Non-pigmented ciliary epithelial cell (primary cell): ENCODE results near the gene CNTN5.

Experiments
- DNase-seq: peaks from one replicate; pipeline ENCODE4 v3.0.0-alpha.2; 2010; ENCODE audit warnings: low read depth

Gene CNTN5

GRCh38 chr11:99630629-99631028 is 609.9 kb downstream of the CNTN5 start:
- no peak for DNase-seq

- DNase-seq, result no peak
These were observed 610.9 kb downstream of the CNTN5 start for GRCh38 chr11:99631618-99632017.

GRCh38 chr11:99632969-99633368 is 612.2 kb downstream of the CNTN5 start:
- no peak for DNase-seq

GRCh38 chr11:99634581-99634980 is 613.8 kb downstream of the CNTN5 start:
- no peak for DNase-seq

GRCh38 chr11:99638073-99638553 is 617.4 kb downstream of the CNTN5 start:
- no peak for DNase-seq

- DNase-seq, result no peak
These were observed 619.9 kb downstream of the CNTN5 start for GRCh38 chr11:99640671-99641070.

GRCh38 chr11:99645934-99646333 is 625.2 kb downstream of the CNTN5 start:
- DNase-seq, result no peak

GRCh38 chr11:99670067-99670676 is 649.4 kb downstream of the CNTN5 start:
- no peak for DNase-seq

- no peak for DNase-seq
These were observed 651.2 kb downstream of the CNTN5 start for GRCh38 chr11:99671808-99672409.

GRCh38 chr11:99676292-99676691 is 655.5 kb downstream of the CNTN5 start:
- no peak for DNase-seq

- DNase-seq, result no peak
These were observed 661.4 kb downstream of the CNTN5 start for GRCh38 chr11:99682171-99682570.

GRCh38 chr11:99682646-99683045 is 661.9 kb downstream of the CNTN5 start:
- no peak for DNase-seq

GRCh38 chr11:99683933-99684332 is 663.2 kb downstream of the CNTN5 start:
- DNase-seq, result no peak

- no peak for DNase-seq
These were observed 666.1 kb downstream of the CNTN5 start for GRCh38 chr11:99686838-99687237.

- no peak for DNase-seq
These were observed 666.6 kb downstream of the CNTN5 start for GRCh38 chr11:99687320-99687719.

GRCh38 chr11:99693941-99694492 is 673.3 kb downstream of the CNTN5 start:
- DNase-seq, result peak; percentile 68

- no peak for DNase-seq
These were observed 674.4 kb downstream of the CNTN5 start for GRCh38 chr11:99695106-99695505.

GRCh38 chr11:99706848-99707247 is 686.1 kb downstream of the CNTN5 start:
- no peak for DNase-seq

- no peak for DNase-seq
These were observed 688.4 kb downstream of the CNTN5 start for GRCh38 chr11:99708928-99709672.

- no peak for DNase-seq
These were observed 695.6 kb downstream of the CNTN5 start for GRCh38 chr11:99716302-99716701.

- no peak for DNase-seq
These were observed 697.5 kb downstream of the CNTN5 start for GRCh38 chr11:99718291-99718690.

GRCh38 chr11:99739464-99740089 is 718.8 kb downstream of the CNTN5 start:
- peak; percentile 14 for DNase-seq
